HS-5 (cell line): ENCODE measurements around the gene TRMT2A.

Experiments used
- DNase-seq: peaks from one replicate; pipeline ENCODE4 v3.0.0-alpha.2; 2012; ENCODE audit warnings: low read depth

Gene TRMT2A

GRCh38 chr22:20148414-20148813, 31.4 kb upstream of the TRMT2A start:
- DNase-seq = no peak

DNA sequence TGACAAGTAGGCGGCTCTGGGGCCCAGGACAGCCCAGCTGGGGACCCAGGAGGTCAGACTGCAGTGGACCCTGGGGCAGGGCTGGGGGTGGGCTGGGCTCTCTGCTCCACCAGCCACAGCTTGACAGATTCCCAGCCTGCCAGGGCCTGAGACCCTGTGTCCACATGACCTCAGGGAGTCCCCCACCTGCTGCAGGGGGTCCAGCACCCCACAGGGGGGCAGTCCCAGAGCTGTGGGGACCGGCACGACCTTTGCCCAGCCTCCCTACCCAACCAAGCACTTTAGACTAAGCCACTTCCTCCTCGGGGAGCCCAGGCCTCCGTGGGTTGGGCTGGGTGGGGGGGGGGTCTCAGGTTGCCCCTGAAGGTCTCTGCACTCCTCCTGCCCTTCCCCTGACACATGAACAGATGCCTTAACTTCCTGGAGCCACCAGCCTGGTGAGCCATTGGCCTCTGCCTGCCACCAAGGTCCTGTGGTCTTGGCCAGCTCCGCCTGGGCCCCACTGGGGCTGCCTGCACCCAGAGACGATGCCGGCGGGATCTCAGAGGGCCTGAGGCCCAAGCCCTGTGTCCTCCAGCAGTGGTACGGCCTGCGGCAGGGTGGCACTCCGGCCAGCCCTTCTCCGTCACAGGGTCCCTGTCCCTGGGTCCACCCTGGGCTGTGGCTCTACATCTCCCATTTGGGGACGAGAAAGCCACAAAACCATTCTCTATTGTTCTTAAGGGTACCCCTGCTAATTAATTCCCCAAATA, 30.4 kb upstream of the TRMT2A start:
- DNase-seq = no peak

- no peak for DNase-seq
Observed at GRCh38 chr22:20146777-20147176, 29.8 kb upstream of the TRMT2A start.

- no peak for DNase-seq
Observed at GRCh38 chr22:20145832-20146223, 28.8 kb upstream of the TRMT2A start.

GRCh38 chr22:20145206-20145831, 28.3 kb upstream of the TRMT2A start:
- no peak for DNase-seq

DNA sequence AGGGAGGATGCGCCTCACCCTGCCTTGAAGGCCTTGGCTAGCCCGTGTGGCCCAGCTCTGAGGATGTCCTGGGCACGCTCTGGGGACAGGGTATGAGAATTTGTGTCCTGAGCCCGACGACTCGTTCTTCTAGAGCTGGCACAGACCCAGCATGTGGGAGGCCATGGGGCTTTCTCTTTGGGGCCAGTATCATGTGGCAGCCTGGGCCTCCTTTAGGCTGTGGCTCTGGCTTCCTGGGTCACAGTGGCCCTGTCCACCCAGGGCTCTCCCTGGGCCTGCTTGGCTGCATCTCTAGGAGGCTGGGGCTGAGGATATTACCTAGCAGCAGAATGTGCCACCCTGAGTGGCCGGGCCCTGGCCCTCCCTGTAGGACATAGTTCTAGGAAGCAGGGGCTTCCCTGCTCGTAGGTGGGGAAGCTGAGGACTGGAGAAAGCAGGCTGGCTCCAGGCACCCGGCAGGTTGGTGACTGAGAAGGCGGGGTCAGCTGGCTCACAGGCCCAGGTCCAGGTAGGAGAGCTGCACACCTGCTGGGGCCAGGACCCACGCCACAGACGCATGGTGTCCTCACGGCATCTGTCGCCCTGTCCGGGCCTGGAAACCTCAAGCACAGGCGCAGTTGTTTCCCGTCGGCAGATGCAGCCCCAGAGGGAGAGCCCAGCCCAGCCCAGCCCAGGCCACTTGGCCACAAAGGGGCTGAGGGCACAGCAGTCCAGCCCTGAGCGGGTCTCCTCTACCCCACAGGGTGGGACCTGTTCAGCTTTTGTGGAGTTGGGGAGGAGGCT, 27.0 kb upstream of the TRMT2A start:
- no peak for DNase-seq

- no peak for DNase-seq
Observed at GRCh38 chr22:20142711-20143621, 25.9 kb upstream of the TRMT2A start.

DNA sequence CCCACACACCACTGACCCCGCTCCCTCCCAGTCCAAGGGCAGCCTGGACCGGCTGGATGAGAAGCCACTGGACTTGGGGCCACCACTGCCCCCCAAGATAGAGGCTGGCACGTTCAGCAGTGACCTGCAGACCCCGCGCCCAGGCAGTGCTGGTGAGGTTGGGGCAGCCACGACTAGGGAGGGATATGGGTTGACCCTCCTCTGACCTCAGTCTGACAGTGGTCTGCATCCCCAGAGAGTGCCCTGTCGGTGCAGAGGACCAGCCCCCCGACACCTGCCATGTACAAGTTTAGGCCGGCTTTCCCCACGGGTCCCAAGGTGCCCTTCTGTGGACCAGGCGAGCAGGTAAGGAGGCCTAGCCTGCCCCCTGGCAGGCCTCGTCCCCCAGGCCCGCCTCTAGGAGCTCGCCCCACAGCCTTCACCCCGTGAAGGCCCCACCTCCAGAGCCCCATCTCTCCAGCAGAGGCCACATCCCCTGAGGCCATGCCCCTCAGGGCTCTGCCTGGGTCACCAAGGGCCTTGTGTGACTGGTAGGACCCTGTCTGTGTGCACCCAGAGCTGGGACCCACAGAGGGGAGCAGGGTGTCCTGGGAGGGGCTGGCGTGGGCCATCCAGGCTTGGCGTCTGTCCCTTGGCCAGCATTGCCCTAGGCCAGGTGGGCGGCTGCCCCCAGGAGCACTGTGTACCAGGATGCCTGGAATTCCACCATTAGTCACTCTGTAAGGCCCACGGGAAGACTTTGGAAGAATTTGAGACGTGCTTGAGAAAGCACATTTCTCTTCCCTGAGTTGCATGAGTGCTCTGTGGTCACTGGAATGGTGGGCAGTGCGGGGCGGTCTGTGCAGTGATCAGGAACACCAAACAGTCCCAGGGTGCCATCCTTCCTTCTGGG, 24.4 kb upstream of the TRMT2A start:
- peak; percentile 55 for DNase-seq

GRCh38 chr22:20140521-20140964, 23.5 kb upstream of the TRMT2A start:
- no peak for DNase-seq

DNA sequence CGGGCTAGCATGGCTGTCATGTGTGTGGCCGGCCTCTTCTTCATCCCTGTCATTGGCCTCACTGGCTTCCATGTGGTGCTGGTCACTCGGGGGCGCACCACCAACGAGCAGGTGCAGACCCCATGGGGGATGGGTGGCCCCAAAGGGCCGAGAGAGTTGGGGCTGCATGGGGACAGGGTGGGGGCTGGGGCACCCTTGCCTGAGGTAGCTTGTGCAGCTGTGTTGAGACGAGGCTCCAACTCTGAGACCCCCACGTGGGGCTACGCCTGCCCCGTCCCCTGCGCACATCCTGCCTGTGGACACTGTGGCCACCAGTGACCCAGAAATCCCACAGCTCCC, 23.1 kb upstream of the TRMT2A start:
- no peak for DNase-seq

DNA sequence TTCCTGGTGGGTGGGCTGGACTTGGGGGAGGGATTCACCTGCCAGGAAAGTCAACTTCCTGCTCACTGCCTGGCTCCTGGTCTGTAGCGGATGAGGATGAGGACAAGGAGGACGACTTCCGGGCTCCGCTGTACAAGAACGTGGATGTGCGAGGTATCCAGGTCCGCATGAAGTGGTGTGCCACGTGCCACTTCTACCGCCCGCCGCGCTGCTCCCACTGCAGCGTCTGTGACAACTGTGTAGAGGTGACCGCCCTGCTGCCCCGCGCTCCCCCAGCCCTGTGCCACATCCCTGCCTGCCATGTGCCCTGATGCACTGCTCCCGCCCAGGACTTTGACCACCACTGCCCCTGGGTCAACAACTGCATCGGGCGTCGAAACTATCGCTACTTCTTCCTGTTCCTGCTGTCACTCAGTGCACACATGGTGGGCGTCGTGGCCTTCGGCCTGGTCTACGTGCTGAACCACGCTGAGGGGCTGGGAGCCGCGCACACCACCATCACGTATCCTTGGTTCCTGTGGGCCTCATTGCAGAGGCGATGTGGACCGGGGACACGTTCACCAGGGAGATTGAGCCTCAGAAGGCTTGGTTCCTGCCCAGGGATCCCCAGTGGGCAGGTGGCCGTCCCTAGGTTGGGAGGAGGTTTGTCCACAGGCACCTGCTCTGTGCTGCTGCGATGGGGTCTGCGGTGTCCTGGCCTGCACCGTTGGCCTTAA, 22.5 kb upstream of the TRMT2A start:
- no peak for DNase-seq

- DNase-seq = no peak
Observed at GRCh38 chr22:20138868-20139267, 21.8 kb upstream of the TRMT2A start.

- no peak for DNase-seq
Observed at GRCh38 chr22:20138417-20138738, 21.4 kb upstream of the TRMT2A start.

DNA sequence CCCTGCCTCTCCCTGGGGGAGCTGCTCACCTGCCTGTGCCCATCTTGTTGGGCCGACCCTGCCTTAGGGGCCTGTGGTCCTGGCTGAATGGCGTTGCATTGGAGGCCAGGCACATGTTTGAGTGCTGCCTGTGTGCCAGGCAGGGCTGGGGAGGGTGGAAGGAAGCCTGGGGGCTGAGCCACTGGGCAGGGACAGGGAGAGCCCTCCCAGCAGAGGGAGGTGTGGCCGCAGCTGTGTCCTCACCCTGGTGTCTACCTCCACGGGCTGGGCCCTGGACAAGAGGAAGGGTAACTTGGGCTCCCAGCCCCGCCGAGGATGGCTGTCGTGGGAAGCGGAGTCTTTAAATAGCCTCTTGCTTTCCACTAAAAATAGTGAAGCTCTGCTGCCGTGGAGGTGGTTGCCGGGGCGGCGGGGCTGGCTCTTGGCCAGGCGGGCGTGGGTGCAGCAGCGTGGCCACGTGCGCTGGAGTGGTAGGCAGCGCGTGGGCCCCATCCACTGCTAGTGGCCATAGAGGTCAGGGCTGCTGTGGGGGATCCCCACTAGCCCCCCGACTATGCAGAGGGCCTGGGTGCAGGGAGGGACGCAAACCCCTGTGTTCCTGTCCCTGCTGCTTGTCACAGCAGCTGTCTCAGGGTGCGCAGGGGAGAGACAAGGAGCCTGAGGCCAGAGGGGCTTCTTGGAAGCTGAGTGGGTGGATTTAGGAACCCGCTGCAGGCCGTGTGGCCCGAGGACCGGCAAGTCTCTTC, 20.8 kb upstream of the TRMT2A start:
- no peak for DNase-seq

DNA sequence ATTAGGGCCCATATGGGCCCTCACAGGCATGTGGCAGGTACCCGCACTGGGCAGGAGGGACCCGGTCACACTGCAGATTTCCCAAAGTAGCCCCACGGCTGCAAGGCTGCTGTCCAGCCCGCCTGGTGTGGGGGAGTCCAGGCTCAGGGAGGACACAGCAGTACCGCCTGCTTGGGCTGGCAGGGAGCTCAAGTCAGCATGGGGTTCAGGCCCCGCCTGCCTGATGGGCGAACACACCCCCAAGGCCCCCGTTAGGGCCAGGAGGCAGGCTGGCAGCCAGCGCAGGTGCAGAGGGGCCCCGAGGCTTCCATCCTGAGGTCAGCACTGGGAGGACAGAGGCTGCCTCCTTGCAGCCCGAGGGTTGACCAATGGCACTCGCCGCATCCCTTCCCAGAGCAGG, 20.1 kb upstream of the TRMT2A start:
- DNase-seq = no peak

DNA sequence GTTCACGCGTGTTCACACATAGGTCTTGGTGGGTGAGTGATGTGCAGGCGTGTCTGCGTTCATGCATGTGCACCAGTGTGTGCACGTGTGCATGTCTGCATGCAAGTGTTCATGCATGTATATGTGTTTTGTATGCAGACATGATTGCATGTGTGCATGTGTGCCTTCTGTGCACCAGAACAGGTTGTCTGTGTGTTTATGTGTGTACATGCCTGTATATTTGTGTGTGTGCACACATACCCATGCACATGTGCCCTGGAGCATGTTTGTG, 19.5 kb upstream of the TRMT2A start:
- DNase-seq = no peak

DNA sequence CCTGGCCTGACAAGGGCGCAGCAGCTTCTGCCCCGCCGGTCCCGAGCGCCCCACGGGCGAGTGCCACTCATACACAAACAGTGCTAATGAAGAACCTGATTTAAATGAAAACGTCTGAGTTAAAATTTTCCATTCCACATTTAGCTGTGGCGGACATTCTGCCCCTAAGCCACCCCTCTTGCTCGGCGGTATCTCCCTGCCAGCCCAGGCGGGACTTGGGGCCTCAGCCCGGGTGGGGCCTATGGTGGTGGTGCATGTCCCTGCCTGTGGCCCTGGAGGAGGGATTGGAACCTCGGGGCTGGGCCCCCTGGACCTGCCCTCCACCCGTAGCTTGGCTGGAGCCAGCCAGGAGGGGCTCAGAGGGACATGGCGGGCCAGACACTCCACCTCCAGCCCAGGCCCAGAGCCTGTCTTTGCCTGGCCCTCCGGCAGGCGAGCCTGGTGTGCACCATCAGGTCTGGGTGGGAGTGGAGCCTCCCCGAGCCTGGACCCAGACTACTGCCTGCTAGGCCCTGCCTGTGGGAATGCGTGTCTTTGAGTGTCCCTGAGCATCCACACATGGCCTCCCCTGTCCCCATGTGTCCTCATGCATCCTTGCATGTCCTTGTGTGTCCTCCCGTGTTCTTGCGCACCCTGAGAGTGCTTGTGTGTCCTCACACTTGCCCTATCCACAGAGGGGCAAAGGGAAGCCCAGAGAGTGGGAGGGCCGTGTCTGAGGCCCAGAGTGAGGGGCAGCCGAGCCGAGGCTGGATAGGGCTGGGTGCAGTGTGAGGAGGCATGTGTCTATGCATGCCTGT, 19.0 kb upstream of the TRMT2A start:
- DNase-seq = no peak

- no peak for DNase-seq
Observed at GRCh38 chr22:20135265-20135664, 18.2 kb upstream of the TRMT2A start.

DNA sequence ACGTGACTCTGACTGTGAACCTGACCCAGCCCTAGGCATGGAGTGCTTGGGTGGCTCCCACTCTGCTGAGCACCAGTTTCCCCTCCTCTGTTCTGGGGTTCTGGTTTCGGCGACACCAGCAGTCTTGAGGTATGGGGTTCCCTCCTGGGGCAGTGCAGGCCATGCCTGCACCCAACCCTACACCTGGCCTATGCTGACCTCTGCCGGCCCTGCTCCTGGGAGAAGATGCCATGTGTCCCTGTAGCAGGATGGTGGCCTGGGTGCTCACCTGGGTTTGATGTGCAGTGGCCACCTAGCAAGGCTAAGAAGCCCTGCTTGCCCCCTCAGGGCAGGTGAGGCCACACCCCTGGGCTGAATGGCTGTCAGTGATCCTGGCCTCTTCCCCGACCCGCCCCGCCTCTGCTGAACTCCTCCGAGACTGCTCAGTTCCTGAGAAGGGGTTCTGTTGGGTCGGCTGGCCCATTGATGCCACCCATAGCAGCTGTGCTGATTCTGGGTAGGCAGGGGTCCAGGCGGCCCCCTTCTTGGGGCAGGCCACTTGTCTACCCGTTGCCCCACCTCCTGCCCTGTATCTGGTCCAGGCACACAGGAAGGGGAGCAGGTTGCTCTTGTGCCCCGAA, 17.0 kb upstream of the TRMT2A start:
- no peak for DNase-seq
